Erythroblast (primary cell): Measurements from ENCODE around the gene RPL15.

Experiments used
- GATA1 ChIP-seq: IDR thresholded peaks from 2 replicates; pipeline ENCODE4 v1.6.1; 2011; ENCODE audit warnings: low read depth, mild to moderate bottlenecking, control low read depth, low read length, moderate library complexity
- POLR2A ChIP-seq: IDR thresholded peaks from 2 replicates; pipeline ENCODE4 v1.6.1; 2011; ENCODE audit warnings: mild to moderate bottlenecking, low read length

DNA sequence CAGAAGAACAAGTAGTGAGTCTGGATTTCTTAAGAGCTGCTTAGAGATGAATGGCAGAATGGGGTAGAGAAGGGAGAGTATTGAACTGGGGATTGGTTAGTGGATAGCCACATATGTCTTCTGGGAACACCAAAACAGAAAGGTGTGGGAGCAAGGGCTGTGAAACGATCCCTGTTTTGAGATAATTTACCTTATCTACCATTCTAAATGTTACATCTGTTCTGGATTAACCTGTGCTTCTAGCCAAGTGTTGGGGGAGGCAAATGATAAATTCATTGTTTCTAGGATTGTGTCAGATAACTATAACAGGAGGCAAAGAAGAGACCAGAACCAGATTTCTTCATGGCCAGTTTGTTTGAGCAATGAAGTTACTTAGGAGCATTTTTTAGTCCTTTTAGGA is 36.6 kb downstream of the RPL15 start:
- TF ChIP-seq POLR2A = no peak
- TF ChIP-seq GATA1 = no peak
